Liver (tissue), 9 donors: ENCODE data around the gene CLDN1. TPM values are rescaled to one million over a fixed set of nuclear protein-coding genes. Genes with fewer than 3 reads are reported as not detected.

Experiments
- DNase-seq: peaks from one replicate; pipeline ENCODE4 v3.0.0-alpha.2; 2017; ENCODE audit warnings: low spot score
- H3K27ac ChIP-seq, 2 donors: one replicate each; pipeline ENCODE4 v1.7.0; 2013; ENCODE audit warnings: inconsistent platforms in 2 of 2, low read length in 2 of 2, control low read depth in 1 of 2, low read depth in 1 of 2, mild to moderate bottlenecking in 1 of 2
- H3K27me3 ChIP-seq, 4 donors: one replicate each; pipeline versions ENCODE4 v1.6.1 to v1.7.0; 2013; ENCODE audit warnings: low read length in 3 of 4, inconsistent platforms in 1 of 4, mild to moderate bottlenecking in 1 of 4, moderate library complexity in 1 of 4; ENCODE audit not compliant: control insufficient read depth in 4 of 4, insufficient read depth in 4 of 4
- H3K36me3 ChIP-seq, 4 donors: one replicate each; pipeline versions ENCODE4 v1.6.1 to v1.7.0; 2013; ENCODE audit warnings: low read length in 3 of 4, mild to moderate bottlenecking in 3 of 4, low read depth in 1 of 4, moderate library complexity in 1 of 4; ENCODE audit not compliant: control insufficient read depth in 4 of 4, insufficient read depth in 3 of 4
- H3K4me1 ChIP-seq, 4 donors: one replicate each; pipeline versions ENCODE4 v1.6.1 to v1.7.0; 2013; ENCODE audit warnings: low read length in 3 of 4, mild to moderate bottlenecking in 3 of 4, moderate library complexity in 1 of 4; ENCODE audit not compliant: control insufficient read depth in 4 of 4, insufficient read depth in 4 of 4
- H3K4me3 ChIP-seq, 3 donors: one replicate each; pipeline versions ENCODE4 v1.6.1 to v1.7.0; 2013; ENCODE audit warnings: low read length in 3 of 3, control low read depth in 1 of 3, low read depth in 1 of 3, mild to moderate bottlenecking in 1 of 3
- H3K9ac ChIP-seq, 2 donors: one replicate each; pipeline ENCODE4 v1.7.0; 2013; ENCODE audit warnings: low read length in 2 of 2, mild to moderate bottlenecking in 2 of 2, moderate library complexity in 2 of 2, control low read depth in 1 of 2, low read depth in 1 of 2
- H3K9me3 ChIP-seq, 4 donors: one replicate each; pipeline versions ENCODE4 v1.6.1 to v1.7.0; 2013; ENCODE audit warnings: low read length in 3 of 4; ENCODE audit not compliant: control insufficient read depth in 4 of 4
- FOXA1 ChIP-seq: IDR thresholded peaks from 2 replicates; pipeline ENCODE4 v1.6.1; 2016; ENCODE audit warnings: antibody characterized with exemption
- GABPA ChIP-seq, 2 donors: IDR thresholded peaks in 1 of 2; conservative IDR thresholded peaks in 1 of 2; 2 replicates each; pipeline ENCODE4 v1.6.1; 2016; ENCODE audit warnings: antibody characterized with exemption in 2 of 2, mild to moderate bottlenecking in 1 of 2, moderate library complexity in 1 of 2
- HNF4A ChIP-seq, 2 donors: conservative IDR thresholded peaks; 2 replicates each; pipeline ENCODE4 v1.6.1; 2016; ENCODE audit warnings: antibody characterized with exemption in 2 of 2, mild to moderate bottlenecking in 2 of 2
- HNF4G ChIP-seq: IDR thresholded peaks from 2 replicates; pipeline ENCODE4 v1.6.1; 2016; ENCODE audit warnings: antibody characterized with exemption
- JUND ChIP-seq, 2 donors: IDR thresholded peaks; 2 replicates each; pipeline ENCODE4 v1.6.1; 2016; ENCODE audit warnings: antibody characterized with exemption in 2 of 2
- RAD21 ChIP-seq, 2 donors: IDR thresholded peaks; 2 replicates each; pipeline ENCODE4 v1.6.1; 2016; ENCODE audit warnings: antibody characterized with exemption in 2 of 2, mild to moderate bottlenecking in 2 of 2
- RXRA ChIP-seq, 2 donors: IDR thresholded peaks; 2 replicates each; pipeline ENCODE4 v1.6.1; 2017 to 2018; ENCODE audit warnings: antibody characterized with exemption in 2 of 2, mild to moderate bottlenecking in 1 of 2
- SP1 ChIP-seq: IDR thresholded peaks from 2 replicates; pipeline ENCODE4 v1.6.1; 2018; ENCODE audit warnings: antibody characterized with exemption, mild to moderate bottlenecking
- TAF1 ChIP-seq: conservative IDR thresholded peaks from 2 replicates; pipeline ENCODE4 v1.6.1; 2016; ENCODE audit warnings: antibody characterized with exemption, mild to moderate bottlenecking
- WGBS: extraction: QIAGEN DNeasy Blood & Tissue Kit; methylation state at CpG from one replicate; pipeline ENCODE4 v1.1.7; 2013; 5-methylcytosine and 5-hydroxymethylcytosine counted together
- polyA plus RNA-seq, 2 donors: library from polyadenylated mRNA; stranded (reverse) in 1 of 2; unstranded in 1 of 2; fragments of 200-250 nt in 1 of 2; fragments of >200 nt in 1 of 2; fragmentation: Nextera tagmentation in 1 of 2; extraction: Ambion mirVana in 1 of 2; gene quantifications; one replicate each; pipeline versions ENCODE4 v1.2.1 to v1.2.3, GENCODE V29; 2013 to 2015
- total RNA-seq, 2 donors: library from RNA; depleted of rRNA; stranded (reverse); fragments of >200 nt; gene quantifications; one replicate each; pipeline ENCODE4 v1.2.3, GENCODE V29; 2014
- TF ChIP-seq, protein P1 (sequence below): IDR thresholded peaks from 2 replicates; pipeline ENCODE4 v1.6.1; 2016; ENCODE audit warnings: antibody characterized with exemption
- TF ChIP-seq, protein P2 (sequence below): fragments of 150-350 bp; IDR thresholded peaks from 2 replicates; pipeline ENCODE4 v1.5.1; 2017; ENCODE audit warnings: improper control_type of control experiment, low read depth, low read length; ENCODE audit not compliant: missing input control
- TF ChIP-seq, protein P3 (sequence below): IDR thresholded peaks from 2 replicates; pipeline ENCODE4 v1.6.1; 2016; ENCODE audit warnings: antibody characterized with exemption, mild to moderate bottlenecking
- donor health status: healthy.
- donor health status: healthy.
- donor health status: healthy.
- donor health status: healthy.
- donor health status: healthy.

The CLDN1 gene
- total and polyA plus RNA-seq, 4 donors, result 57.8 to 92.0 (median 87.3) TPM

DNA sequence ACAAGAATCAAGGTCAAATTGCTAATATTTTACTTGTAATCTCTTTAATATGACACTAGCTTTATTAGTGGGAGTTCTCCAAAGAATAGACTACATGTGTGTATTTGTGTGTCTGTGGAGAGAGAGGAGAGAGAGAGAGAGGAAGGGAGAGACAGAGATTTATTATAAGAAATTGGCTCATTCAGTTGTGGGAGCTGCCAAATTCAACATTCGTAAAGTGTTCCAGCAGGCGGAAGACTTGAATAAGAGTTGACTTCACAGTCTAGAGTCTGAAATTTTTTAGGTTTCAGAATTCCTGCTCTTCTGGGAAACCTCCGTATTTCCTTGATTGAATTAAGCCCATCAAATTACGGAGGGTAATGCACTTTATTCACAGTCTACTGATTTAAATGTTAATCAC, 4.7 kb upstream of the CLDN1 start:
- Histone ChIP-seq H3K4me3 (no peak overlapping the region), H3K27me3 (no peaks in the 10 kb centered on the region), H3K27ac (peak overlapping the region; percentile 38 to 53), H3K4me1 (peaks cover 6 to 63% (median 36%) of the 10 kb centered on the region in 4 donors), H3K9ac (no peak overlapping the region), H3K9me3 (no peaks in the 10 kb centered on the region), H3K36me3 (no peaks in the 10 kb centered on the region)
- no peak for DNase-seq
- 30% methylated on average over 4 of the region's 4 CpGs for WGBS
- TF ChIP-seq JUND (IDR thresholded peaks at IDR 0.05), result peak in 1 of 2 donors; percentile 49
- TF ChIP-seq HNF4A (conservative IDR thresholded peaks at IDR 0.05), result peak; percentile 19 to 41
- TF ChIP-seq SP1, result no peak
- peak in 1 of 2 donors; percentile 9 for TF ChIP-seq RXRA (IDR thresholded peaks at IDR 0.05)
- TF ChIP-seq, protein P1, sequence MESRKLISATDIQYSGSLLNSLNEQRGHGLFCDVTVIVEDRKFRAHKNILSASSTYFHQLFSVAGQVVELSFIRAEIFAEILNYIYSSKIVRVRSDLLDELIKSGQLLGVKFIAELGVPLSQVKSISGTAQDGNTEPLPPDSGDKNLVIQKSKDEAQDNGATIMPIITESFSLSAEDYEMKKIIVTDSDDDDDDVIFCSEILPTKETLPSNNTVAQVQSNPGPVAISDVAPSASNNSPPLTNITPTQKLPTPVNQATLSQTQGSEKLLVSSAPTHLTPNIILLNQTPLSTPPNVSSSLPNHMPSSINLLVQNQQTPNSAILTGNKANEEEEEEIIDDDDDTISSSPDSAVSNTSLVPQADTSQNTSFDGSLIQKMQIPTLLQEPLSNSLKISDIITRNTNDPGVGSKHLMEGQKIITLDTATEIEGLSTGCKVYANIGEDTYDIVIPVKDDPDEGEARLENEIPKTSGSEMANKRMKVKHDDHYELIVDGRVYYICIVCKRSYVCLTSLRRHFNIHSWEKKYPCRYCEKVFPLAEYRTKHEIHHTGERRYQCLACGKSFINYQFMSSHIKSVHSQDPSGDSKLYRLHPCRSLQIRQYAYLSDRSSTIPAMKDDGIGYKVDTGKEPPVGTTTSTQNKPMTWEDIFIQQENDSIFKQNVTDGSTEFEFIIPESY, result no peak
- TF ChIP-seq, protein P2, sequence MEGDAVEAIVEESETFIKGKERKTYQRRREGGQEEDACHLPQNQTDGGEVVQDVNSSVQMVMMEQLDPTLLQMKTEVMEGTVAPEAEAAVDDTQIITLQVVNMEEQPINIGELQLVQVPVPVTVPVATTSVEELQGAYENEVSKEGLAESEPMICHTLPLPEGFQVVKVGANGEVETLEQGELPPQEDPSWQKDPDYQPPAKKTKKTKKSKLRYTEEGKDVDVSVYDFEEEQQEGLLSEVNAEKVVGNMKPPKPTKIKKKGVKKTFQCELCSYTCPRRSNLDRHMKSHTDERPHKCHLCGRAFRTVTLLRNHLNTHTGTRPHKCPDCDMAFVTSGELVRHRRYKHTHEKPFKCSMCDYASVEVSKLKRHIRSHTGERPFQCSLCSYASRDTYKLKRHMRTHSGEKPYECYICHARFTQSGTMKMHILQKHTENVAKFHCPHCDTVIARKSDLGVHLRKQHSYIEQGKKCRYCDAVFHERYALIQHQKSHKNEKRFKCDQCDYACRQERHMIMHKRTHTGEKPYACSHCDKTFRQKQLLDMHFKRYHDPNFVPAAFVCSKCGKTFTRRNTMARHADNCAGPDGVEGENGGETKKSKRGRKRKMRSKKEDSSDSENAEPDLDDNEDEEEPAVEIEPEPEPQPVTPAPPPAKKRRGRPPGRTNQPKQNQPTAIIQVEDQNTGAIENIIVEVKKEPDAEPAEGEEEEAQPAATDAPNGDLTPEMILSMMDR, result peak; percentile 12
- no peak for TF ChIP-seq GABPA (IDR thresholded peaks at IDR 0.05 in 1 of 2, conservative IDR thresholded peaks at IDR 0.05 in 1 of 2)
- peak; percentile 53 to 56 for TF ChIP-seq RAD21 (IDR thresholded peaks at IDR 0.05)
- TF ChIP-seq TAF1, result no peak

DNA sequence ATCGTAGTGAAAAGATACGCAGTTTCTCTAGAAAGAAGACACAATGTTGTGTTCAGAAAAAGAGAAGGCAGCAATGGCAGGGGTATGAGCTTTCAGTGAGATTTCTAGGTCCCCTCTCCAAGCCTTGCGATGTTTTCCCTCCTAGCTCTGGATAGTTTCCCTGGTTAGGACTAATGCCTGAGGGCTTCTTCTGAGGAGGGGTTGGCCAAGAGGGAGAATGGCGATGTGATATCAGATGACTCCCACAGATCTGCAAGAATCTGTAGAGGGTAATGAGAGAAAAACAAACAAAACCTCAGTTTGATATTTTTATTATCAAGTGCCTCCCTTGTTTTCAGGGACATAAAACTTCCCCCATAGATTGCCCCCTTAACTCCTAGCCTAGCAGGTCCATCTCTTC, 4.1 kb upstream of the CLDN1 start:
- Histone ChIP-seq H3K4me3 (no peak overlapping the region), H3K27ac (peak overlapping the region; percentile 10 to 38), H3K9me3 (no peaks in the 10 kb centered on the region), H3K27me3 (no peaks in the 10 kb centered on the region), H3K4me1 (peaks cover 4 to 57% (median 30%) of the 10 kb centered on the region in 4 donors), H3K36me3 (no peaks in the 10 kb centered on the region), H3K9ac (no peak overlapping the region)
- TF ChIP-seq JUND (IDR thresholded peaks at IDR 0.05) (no peak), FOXA1 (no peak), HNF4G (no peak)
- TF ChIP-seq, protein P3, sequence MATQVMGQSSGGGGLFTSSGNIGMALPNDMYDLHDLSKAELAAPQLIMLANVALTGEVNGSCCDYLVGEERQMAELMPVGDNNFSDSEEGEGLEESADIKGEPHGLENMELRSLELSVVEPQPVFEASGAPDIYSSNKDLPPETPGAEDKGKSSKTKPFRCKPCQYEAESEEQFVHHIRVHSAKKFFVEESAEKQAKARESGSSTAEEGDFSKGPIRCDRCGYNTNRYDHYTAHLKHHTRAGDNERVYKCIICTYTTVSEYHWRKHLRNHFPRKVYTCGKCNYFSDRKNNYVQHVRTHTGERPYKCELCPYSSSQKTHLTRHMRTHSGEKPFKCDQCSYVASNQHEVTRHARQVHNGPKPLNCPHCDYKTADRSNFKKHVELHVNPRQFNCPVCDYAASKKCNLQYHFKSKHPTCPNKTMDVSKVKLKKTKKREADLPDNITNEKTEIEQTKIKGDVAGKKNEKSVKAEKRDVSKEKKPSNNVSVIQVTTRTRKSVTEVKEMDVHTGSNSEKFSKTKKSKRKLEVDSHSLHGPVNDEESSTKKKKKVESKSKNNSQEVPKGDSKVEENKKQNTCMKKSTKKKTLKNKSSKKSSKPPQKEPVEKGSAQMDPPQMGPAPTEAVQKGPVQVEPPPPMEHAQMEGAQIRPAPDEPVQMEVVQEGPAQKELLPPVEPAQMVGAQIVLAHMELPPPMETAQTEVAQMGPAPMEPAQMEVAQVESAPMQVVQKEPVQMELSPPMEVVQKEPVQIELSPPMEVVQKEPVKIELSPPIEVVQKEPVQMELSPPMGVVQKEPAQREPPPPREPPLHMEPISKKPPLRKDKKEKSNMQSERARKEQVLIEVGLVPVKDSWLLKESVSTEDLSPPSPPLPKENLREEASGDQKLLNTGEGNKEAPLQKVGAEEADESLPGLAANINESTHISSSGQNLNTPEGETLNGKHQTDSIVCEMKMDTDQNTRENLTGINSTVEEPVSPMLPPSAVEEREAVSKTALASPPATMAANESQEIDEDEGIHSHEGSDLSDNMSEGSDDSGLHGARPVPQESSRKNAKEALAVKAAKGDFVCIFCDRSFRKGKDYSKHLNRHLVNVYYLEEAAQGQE, result no peak
- no peak for DNase-seq
- 91% methylated on average over 4 of the region's 4 CpGs for WGBS
